Measurements from ENCODE around the gene PROM2.

DNA sequence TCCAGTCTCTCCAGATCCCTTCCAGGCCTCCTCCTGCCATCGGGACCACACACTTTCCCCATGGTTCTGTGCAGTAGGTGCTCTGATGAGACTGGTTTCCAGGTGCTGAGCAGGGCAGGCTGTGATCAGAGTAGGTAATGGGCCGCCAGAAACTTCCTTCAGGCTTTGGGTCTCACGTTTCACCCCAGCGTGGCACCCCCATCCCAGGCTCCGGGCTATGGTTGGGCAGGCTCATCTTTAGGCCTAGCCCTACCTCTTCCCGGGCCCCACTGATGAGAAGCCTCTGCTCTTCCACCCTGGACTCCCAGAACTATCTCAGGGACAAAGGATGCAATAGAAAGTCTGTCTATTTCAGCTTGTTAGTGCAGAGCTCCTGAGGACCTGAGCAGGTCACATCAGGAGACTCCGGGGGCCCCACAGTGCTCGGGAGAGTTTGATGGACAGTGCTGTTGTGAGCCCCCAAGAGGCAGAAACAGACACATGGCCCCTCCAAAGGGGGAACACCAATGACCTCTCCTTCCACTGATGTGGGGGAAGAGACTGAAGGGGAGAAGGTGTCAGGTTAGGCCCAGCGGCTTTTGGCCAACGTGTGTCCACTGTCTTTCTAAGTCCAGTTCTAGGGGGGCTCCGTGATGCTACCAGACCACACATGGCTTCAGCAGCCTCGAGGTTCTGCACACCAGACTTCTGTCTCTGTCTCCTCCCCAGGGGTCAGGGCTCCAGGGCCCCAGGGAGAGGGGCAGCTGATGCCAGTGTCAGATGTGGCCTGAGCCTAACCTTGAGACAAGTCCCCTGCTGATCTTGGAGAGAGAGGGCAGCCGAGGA is 5.8 kb upstream of the PROM2 start:
- TF ChIP-seq GABPA (IDR thresholded peaks at IDR 0.05; ENCODE audit: low read depth) (no peak), POLR2A (IDR thresholded peaks at IDR 0.05; ENCODE audit: low read depth, low read length) (no peak), BACH1 (IDR thresholded peaks at IDR 0.05; ENCODE audit: borderline replicate concordance) (no peak), MYC (IDR thresholded peaks at IDR 0.05; ENCODE audit: insufficient read depth, insufficient read length, insufficient replicate concordance, low read length, severe bottlenecking) (no peak), TCF12 (IDR thresholded peaks at IDR 0.05; ENCODE audit: low read depth, low read length) (no peak), CREB1 (IDR thresholded peaks at IDR 0.05; ENCODE audit: low read depth) (no peak), SP1 (IDR thresholded peaks at IDR 0.05; ENCODE audit: low read depth, low read length) (no peak), CBX5 (IDR thresholded peaks at IDR 0.05; ENCODE audit: low read depth) (no peak), CHD1 (IDR thresholded peaks at IDR 0.05; ENCODE audit: low read depth, low read length) (no peak), KDM1A (IDR thresholded peaks at IDR 0.05; ENCODE audit: borderline replicate concordance) (no peak), RAD21 (IDR thresholded peaks at IDR 0.05; ENCODE audit: insufficient read depth, low read depth, low read length) (no peak)
- TF ChIP-seq, protein P1, sequence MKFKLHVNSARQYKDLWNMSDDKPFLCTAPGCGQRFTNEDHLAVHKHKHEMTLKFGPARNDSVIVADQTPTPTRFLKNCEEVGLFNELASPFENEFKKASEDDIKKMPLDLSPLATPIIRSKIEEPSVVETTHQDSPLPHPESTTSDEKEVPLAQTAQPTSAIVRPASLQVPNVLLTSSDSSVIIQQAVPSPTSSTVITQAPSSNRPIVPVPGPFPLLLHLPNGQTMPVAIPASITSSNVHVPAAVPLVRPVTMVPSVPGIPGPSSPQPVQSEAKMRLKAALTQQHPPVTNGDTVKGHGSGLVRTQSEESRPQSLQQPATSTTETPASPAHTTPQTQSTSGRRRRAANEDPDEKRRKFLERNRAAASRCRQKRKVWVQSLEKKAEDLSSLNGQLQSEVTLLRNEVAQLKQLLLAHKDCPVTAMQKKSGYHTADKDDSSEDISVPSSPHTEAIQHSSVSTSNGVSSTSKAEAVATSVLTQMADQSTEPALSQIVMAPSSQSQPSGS (IDR thresholded peaks at IDR 0.05; ENCODE audit: low read length) = no peak
- TF ChIP-seq, protein P2, sequence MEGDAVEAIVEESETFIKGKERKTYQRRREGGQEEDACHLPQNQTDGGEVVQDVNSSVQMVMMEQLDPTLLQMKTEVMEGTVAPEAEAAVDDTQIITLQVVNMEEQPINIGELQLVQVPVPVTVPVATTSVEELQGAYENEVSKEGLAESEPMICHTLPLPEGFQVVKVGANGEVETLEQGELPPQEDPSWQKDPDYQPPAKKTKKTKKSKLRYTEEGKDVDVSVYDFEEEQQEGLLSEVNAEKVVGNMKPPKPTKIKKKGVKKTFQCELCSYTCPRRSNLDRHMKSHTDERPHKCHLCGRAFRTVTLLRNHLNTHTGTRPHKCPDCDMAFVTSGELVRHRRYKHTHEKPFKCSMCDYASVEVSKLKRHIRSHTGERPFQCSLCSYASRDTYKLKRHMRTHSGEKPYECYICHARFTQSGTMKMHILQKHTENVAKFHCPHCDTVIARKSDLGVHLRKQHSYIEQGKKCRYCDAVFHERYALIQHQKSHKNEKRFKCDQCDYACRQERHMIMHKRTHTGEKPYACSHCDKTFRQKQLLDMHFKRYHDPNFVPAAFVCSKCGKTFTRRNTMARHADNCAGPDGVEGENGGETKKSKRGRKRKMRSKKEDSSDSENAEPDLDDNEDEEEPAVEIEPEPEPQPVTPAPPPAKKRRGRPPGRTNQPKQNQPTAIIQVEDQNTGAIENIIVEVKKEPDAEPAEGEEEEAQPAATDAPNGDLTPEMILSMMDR (IDR thresholded peaks at IDR 0.05 in 2 of 3, conservative IDR thresholded peaks at IDR 0.05 in 1 of 3; ENCODE audit: control insufficient read depth in 2 of 3, extremely low read depth in 1 of 3, insufficient read depth in 1 of 3, low read depth in 3 of 3, low read length in 3 of 3) = no peak
- TF ChIP-seq, protein P3, sequence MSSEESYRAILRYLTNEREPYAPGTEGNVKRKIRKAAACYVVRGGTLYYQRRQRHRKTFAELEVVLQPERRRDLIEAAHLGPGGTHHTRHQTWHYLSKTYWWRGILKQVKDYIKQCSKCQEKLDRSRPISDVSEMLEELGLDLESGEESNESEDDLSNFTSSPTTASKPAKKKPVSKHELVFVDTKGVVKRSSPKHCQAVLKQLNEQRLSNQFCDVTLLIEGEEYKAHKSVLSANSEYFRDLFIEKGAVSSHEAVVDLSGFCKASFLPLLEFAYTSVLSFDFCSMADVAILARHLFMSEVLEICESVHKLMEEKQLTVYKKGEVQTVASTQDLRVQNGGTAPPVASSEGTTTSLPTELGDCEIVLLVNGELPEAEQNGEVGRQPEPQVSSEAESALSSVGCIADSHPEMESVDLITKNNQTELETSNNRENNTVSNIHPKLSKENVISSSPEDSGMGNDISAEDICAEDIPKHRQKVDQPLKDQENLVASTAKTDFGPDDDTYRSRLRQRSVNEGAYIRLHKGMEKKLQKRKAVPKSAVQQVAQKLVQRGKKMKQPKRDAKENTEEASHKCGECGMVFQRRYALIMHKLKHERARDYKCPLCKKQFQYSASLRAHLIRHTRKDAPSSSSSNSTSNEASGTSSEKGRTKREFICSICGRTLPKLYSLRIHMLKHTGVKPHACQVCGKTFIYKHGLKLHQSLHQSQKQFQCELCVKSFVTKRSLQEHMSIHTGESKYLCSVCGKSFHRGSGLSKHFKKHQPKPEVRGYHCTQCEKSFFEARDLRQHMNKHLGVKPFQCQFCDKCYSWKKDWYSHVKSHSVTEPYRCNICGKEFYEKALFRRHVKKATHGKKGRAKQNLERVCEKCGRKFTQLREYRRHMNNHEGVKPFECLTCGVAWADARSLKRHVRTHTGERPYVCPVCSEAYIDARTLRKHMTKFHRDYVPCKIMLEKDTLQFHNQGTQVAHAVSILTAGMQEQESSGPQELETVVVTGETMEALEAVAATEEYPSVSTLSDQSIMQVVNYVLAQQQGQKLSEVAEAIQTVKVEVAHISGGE (CRISPR knock-in tag; IDR thresholded peaks at IDR 0.05) = no peak
